ENCODE measurements around the gene AFAP1L2. TPM values are rescaled to one million over a fixed set of nuclear protein-coding genes. Genes with fewer than 3 reads are reported as not detected.

AFAP1L2 gene
- total RNA-seq, 1 experiment from 2014 or later, result not detected

DNA sequence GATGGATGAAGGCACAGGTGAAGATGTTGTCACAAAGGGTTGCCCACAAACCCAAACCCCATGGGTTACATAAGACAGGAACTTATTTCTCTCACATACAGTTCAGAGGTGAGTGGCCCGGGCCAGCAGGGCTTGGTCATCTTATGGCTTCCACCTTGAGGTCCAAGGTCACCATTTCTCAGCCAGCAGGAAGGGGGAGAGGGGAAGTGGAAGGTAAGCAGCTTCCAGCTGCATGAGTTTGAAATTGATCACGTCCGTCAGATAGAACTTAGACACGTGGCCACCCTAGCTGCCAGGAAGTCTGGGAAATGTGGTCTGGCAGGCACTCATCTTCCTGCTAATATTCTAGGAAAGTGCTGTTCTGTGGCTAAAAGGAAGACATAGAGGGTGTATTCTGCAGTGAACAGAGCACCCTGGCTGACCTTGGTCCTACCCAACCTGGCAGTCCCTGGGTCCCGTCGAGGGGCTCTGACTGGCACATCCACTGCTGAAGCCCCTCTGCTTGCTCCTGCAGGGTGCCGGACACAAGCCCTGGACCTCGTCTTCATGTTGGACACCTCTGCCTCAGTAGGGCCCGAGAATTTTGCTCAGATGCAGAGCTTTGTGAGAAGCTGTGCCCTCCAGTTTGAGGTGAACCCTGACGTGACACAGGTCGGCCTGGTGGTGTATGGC, 115.7 kb downstream of the AFAP1L2 start:
- BruUV-seq (replicated peaks), result no TSS peak
- no peaks in the 10 kb centered on the region for H3K36me3 ChIP-seq (ENCODE audit: insufficient read depth, low read length, poor library complexity, severe bottlenecking)
- no peak overlapping the region for H3K27ac ChIP-seq (ENCODE audit: low read depth, low read length, poor library complexity, severe bottlenecking)
- CTCF ChIA-PET, result no interaction called here
- no peak overlapping the region for H3K4me3 ChIP-seq (ENCODE audit: low read depth, low read length, poor library complexity, severe bottlenecking)
- intact Hi-C loops (cut with micrococcal nuclease; ENCODE audit: unreplicated experiment), result no loop called here
- H3K27me3 ChIP-seq (replicated peaks; ENCODE audit: insufficient read depth, low read depth, low read length, poor library complexity), result no peaks in the 10 kb centered on the region
- no peaks in the 10 kb centered on the region for H3K4me1 ChIP-seq (ENCODE audit: insufficient read depth, low read length, poor library complexity, severe bottlenecking)
- no peak for TF ChIP-seq EZH2 (IDR thresholded peaks at IDR 0.05; ENCODE audit: borderline replicate concordance, low read depth, low read length, poor library complexity, severe bottlenecking)
- TF ChIP-seq, protein P1, sequence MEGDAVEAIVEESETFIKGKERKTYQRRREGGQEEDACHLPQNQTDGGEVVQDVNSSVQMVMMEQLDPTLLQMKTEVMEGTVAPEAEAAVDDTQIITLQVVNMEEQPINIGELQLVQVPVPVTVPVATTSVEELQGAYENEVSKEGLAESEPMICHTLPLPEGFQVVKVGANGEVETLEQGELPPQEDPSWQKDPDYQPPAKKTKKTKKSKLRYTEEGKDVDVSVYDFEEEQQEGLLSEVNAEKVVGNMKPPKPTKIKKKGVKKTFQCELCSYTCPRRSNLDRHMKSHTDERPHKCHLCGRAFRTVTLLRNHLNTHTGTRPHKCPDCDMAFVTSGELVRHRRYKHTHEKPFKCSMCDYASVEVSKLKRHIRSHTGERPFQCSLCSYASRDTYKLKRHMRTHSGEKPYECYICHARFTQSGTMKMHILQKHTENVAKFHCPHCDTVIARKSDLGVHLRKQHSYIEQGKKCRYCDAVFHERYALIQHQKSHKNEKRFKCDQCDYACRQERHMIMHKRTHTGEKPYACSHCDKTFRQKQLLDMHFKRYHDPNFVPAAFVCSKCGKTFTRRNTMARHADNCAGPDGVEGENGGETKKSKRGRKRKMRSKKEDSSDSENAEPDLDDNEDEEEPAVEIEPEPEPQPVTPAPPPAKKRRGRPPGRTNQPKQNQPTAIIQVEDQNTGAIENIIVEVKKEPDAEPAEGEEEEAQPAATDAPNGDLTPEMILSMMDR (conservative IDR thresholded peaks at IDR 0.05; ENCODE audit: low read depth, low read length), result no peak
- POLR2A ChIA-PET (ENCODE audit: low non-redundant PET), result no interaction called here
- DNase-seq (ENCODE audit: low spot score), result no peak
- no peaks in the 10 kb centered on the region for H3K9me3 ChIP-seq (ENCODE audit: low read depth, low read length, poor library complexity, severe bottlenecking)

DNA sequence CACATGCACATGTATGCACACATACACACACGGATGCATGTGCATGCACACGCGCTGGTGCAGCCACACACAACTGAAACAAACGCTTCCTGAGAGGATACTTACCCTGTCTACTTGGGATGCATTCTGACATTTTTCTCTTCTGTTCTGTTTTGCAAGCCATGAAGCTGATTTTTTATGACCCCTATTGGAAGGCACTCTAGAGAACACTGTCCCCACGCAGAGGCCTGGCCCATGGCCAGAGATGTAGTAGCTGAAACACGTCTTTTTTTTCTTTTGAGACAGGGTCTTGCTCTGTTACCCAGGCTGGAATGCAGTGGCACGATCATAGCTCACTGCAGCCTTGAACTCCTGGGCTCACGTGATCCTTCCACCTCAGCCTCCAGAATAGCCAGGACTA, 117.4 kb downstream of the AFAP1L2 start:
- H3K4me1 ChIP-seq (ENCODE audit: insufficient read depth, low read length, poor library complexity, severe bottlenecking), result no peaks in the 10 kb centered on the region
- H3K36me3 ChIP-seq (ENCODE audit: insufficient read depth, low read length, poor library complexity, severe bottlenecking), result no peaks in the 10 kb centered on the region
- H3K27ac ChIP-seq (ENCODE audit: low read depth, low read length, poor library complexity, severe bottlenecking), result no peak overlapping the region
- ChIA-PET POLR2A (ENCODE audit: low non-redundant PET) (no interaction called here), CTCF (no interaction called here)
- no peak for DNase-seq (ENCODE audit: low spot score)
- no peaks in the 10 kb centered on the region for H3K27me3 ChIP-seq (replicated peaks; ENCODE audit: insufficient read depth, low read depth, low read length, poor library complexity)
- TF ChIP-seq, protein P1 (conservative IDR thresholded peaks at IDR 0.05; ENCODE audit: low read depth, low read length), result no peak
- TF ChIP-seq EZH2 (IDR thresholded peaks at IDR 0.05; ENCODE audit: borderline replicate concordance, low read depth, low read length, poor library complexity, severe bottlenecking), result no peak
- intact Hi-C loops (cut with micrococcal nuclease; ENCODE audit: unreplicated experiment), result no loop called here
- H3K9me3 ChIP-seq (ENCODE audit: low read depth, low read length, poor library complexity, severe bottlenecking), result no peaks in the 10 kb centered on the region
- no peak overlapping the region for H3K4me3 ChIP-seq (ENCODE audit: low read depth, low read length, poor library complexity, severe bottlenecking)
- BruUV-seq (replicated peaks), result no TSS peak

DNA sequence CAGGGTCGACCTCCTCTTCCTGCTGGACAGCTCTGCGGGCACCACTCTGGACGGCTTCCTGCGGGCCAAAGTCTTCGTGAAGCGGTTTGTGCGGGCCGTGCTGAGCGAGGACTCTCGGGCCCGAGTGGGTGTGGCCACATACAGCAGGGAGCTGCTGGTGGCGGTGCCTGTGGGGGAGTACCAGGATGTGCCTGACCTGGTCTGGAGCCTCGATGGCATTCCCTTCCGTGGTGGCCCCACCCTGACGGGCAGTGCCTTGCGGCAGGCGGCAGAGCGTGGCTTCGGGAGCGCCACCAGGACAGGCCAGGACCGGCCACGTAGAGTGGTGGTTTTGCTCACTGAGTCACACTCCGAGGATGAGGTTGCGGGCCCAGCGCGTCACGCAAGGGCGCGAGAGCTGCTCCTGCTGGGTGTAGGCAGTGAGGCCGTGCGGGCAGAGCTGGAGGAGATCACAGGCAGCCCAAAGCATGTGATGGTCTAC, 118.3 kb downstream of the AFAP1L2 start:
- CTCF ChIA-PET, result no interaction called here
- no peak for DNase-seq (ENCODE audit: low spot score)
- Histone ChIP-seq H3K27ac (ENCODE audit: low read depth, low read length, poor library complexity, severe bottlenecking) (no peak overlapping the region), H3K36me3 (ENCODE audit: insufficient read depth, low read length, poor library complexity, severe bottlenecking) (no peaks in the 10 kb centered on the region), H3K4me3 (ENCODE audit: low read depth, low read length, poor library complexity, severe bottlenecking) (no peak overlapping the region), H3K9me3 (ENCODE audit: low read depth, low read length, poor library complexity, severe bottlenecking) (no peaks in the 10 kb centered on the region), H3K27me3 (replicated peaks; ENCODE audit: insufficient read depth, low read depth, low read length, poor library complexity) (no peaks in the 10 kb centered on the region), H3K4me1 (ENCODE audit: insufficient read depth, low read length, poor library complexity, severe bottlenecking) (no peaks in the 10 kb centered on the region)
- POLR2A ChIA-PET (ENCODE audit: low non-redundant PET), result no interaction called here
- no TSS peak for BruUV-seq (replicated peaks)
- TF ChIP-seq, protein P1 (conservative IDR thresholded peaks at IDR 0.05; ENCODE audit: low read depth, low read length), result no peak
- TF ChIP-seq EZH2 (IDR thresholded peaks at IDR 0.05; ENCODE audit: borderline replicate concordance, low read depth, low read length, poor library complexity, severe bottlenecking), result no peak
- intact Hi-C loops (cut with micrococcal nuclease; ENCODE audit: unreplicated experiment), result no loop called here

All from A673 (cell line).